ENCODE measurements around the gene GSG1L.
"Not testable (repeated sequence)": the region's sequence is repeated elsewhere in the genome, so short reads cannot be mapped to it uniquely, and the experiment has no call there.

Gene GSG1L

DNA sequence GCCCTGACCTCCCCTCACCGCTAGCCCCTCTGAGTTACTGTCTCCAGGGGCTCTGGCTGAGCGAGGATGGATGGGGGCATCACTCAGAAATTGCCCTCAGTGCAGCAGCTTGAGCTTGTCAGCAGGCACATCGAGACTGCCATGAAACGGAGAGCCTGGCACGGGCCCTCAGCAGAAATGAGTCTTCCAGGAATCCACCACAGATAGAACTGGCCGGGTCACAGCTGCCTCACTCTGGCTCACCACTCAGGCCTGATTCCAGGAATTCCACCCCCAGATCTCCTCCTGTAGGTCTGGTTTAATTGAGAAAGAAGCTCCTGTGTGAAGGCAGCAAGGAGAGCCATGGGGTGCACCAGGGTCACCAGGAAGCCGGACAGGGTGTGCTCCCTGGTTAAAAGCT lies 85.5 kb downstream of the GSG1L start:
- no peak for DNase-seq

DNA sequence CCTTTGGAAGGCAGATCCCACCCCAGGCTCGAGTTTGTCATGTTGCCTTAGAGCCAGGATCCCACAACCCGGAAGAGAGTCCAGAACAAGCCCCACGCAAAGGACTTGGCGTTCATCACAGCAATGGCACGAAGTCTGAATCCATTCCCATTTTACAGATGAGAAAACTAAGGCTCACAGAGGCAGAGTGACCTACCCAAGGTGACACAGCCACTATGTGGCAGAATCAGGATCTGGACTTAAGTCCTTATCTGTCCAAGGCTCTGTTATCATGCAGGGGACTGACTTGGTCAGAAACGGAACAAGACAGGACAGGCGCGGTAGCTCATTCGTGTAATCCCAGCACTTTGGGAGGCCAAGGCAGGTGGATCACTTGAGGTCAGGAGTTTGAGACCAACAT lies 86.5 kb downstream of the GSG1L start:
- DNase-seq, result no peak

DNA sequence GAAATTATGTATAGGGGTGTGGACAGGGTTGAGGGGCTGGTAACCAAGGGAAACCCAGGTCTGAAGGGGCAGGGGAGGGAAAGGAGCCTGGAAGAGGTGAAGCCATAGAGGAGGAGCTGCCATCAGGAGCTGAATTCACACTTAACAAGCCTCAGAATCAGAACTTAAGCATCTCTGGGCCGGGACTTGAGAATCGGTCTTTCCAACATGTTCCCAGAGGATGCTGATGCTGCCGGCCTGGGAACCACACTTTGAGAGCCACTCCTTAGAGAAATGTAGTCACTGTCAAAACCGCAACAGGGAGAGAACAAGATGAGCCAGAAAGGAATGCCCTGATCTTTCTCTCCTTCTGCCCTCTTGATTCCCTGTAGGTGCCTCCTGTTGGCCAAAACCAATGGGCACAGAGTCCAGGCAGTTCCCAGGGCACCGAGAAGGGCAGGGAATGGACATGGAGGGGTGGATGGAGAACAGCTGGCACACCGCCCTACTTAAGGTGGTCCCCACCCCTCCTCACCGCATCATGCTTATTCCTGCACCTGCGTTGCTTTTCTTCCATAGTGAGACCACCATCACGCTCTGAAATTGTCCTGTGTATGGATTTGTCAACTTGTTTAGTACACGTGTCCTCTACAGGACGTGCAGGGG lies 88.5 kb downstream of the GSG1L start:
- DNase-seq, result no peak

DNA sequence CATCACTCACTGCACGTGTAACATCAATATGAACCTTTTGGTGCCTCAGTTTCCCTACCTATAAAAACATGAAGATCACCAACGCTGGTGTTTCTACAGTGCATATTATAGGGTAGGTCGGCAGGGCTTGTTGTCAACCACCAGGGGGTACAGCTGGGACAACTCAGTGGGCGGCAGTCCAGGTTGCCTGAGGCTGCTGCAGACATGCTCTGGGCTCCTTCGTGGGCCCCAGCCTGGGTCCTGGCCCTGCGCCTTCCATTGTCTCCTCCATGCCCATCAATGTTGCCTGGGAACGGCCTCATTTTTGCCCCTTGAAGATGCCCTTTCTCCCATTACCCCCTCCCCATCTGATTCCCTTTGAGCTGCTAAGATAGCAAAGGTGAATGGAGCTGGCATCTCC lies 89.8 kb downstream of the GSG1L start:
- no peak for DNase-seq

DNA sequence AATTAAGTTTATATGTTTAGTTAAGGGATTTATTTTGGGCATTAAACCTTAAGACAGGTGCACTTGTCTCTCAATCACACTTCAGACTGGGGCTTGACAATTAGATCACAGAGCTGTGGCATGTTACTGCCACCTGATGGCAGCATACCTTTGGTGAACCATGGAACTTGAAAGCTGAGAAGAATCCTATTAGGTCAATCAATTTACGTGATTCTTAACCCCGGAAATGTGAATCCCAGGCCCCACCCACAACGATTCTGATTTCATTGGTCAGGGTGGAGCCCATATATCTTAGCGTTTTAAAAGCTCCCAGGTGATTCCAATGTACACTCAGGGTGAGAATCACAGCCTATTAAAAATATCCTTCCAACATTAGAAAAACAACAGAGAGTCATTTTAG lies 91.0 kb downstream of the GSG1L start:
- peak; percentile 20 for DNase-seq

DNA sequence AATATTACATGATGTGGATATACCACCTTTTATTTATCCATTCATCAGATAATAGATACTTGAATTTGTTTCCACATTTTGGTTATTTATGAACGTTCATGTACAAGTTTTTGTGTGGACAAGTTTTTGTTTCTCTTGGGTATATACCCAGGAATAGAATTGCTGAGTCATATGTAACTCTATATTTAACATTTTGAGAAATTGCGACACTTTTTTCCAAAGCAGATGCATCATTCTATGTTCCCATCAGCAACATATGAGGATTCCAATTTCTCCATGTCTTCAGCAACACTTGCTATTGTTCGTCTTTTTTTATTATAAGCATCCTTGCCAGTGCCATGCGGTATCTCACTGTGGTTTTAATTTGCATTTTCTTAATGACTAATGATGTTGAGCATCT lies 93.9 kb downstream of the GSG1L start:
- no peak for DNase-seq

DNA sequence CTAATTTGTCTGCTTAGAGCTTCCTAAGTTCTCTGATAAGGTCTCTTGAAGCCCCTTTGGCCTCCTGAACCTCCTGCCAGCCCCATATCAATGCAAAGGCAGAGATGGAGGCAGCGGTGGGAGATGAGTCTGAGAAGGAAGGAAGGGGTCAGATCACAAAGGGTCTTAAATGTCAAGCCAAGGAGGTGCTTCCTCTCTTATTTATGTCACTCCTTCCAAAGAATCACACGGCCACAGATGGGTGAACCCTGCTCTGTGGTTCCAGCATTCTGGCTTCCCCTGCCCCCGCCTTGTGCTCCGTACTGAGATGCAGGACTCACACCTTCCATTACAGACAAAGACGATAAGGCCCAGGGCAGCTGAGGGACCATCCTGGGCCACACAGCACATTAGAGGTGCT lies 96.3 kb downstream of the GSG1L start:
- no peak for DNase-seq

DNA sequence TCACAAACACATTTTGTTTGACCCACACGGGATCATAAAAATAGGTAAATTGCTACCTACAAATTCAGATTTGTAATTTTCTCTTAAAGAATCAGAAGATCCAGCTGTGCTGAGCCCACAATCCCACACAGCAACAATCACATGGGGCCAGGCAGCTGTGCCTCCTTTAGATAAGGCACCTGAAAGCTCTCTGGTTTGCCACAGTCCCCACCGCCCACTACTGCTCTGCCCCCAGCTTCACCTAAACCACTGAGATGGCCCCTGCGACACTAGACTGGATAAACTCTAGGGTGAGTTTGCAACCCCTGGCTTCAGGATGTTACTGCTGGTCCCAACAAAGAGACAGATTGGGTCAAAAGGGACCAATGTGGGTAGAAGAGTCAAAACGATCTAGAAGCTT lies 96.8 kb downstream of the GSG1L start:
- DNase-seq, result no peak

DNA sequence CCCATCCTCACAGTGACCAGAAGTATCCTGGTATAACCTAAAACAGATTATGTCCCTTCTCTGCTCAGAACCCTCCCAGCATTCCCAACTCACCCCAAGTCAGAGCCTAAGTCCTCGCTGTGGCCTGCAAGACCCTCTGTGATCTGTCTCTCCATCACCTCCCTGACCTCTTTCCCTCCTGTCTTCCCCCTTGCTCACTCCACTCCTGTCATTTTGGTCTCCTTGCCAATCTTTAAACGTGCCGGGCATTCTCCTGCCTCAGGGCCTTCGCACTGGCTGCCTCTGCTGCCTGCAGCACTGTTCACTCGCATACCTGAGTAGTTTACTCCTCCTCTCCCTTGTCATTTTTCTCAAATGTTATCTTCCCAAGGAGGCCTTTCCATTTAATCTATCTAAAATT lies 97.7 kb downstream of the GSG1L start:
- DNase-seq, result no peak

DNA sequence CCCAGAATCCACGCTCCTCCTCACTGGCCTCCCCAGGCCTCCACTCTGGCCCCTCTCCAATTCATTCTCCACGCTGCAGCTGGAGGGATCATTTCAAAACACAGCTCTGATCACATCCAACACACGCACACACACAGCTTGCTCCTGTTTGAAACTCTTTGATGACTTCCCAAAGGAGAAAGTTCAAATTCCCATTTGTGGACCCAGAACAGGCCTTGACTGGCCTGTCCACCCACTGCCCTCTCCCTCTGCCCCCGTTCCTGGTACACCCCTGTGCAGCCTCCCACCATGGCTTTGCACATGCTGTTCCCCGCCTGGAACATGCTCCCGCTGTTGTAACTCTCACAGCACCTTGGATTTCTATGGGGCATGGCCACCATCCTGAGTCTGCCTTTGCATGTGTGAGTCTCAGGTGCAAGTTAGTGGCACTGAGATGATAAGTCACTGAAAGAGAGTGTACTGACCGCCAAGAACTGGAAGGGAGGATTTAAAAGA lies 100.0 kb downstream of the GSG1L start:
- no peak for DNase-seq

DNA sequence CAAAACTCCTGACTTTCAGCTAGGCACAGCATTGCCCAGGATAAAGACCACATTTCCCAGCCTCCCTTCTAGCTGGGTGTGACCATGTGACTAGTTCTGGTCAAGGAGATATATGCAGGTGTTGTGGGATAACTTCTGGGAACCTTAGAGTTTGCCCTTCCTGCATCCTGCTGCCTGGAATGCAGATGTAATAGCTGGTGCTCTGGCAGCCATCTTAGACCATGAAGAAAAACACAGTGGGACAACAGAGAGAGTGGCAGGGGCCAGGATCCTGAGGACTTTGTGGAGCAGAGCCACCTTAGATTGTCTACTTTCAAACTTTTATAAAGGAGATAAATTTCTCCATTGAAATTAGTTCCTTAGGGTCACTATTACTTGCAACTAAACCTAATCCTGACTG lies 101.3 kb downstream of the GSG1L start:
- no peak for DNase-seq

DNA sequence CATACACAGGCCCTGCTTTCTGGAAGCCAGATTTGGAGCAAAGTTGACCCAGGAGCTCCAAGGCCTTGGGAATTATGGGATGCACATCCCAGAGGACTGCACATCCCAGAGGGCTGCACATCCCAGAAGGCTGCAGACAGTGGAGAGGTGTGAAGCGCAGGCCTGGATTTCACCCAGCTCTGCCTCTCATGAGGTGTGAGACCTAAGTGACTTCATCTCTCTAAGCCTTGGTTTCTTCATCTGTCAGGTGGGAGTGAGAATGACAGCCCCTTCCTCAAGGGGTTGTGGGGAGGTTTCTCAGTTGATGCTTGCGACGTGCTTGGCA lies 102.3 kb downstream of the GSG1L start:
- no peak for DNase-seq

DNA sequence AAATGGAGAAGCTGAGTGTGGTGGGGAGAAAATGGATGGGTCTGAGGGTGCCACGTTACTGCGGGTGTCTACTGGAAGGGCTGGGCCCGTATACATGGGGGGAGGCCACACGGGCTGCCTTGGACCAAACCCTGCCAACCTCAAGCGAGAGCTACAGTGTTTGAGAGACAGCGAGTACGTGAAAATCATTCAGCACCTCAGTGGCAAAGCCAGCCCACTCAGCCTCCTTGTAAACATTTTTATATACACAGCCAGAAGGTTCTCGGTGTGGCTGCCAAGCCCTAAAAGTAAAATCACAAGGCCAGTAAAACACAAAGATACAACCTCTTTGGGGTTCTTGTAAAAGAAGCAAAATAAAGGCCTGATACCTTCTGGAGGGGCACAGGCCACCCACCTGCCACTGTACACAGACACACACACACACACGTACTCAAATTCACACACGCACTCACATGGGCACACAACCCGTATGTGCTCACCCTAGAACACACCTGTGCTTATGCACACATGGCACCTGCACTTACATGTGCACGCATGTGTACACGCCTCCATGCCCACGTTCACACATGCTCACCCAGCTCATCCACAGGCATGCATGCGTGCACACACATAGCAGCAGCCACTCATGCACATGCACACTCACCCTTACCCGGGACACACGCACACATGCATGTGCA lies 102.8 kb downstream of the GSG1L start:
- DNase-seq, result no peak

DNA sequence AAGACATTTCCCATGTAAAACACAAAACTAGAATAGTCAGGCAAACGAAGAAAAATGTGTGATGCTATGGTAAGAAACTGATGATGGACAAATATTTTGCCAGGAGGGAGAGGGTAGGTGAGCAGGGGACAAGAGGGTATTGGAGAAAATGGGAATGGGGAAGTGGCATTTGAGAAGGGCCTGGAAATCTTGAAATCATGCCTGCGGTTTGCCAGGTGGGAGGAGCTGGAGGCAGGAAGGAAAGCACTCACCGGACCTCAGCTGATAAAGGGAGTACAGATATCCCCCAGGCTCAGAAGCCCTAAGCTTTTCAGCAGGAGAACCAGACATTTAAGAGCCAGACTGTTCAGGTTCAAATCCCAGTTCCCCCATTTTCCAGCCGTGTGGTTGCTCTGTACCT lies 103.6 kb downstream of the GSG1L start:
- no peak for DNase-seq

DNA sequence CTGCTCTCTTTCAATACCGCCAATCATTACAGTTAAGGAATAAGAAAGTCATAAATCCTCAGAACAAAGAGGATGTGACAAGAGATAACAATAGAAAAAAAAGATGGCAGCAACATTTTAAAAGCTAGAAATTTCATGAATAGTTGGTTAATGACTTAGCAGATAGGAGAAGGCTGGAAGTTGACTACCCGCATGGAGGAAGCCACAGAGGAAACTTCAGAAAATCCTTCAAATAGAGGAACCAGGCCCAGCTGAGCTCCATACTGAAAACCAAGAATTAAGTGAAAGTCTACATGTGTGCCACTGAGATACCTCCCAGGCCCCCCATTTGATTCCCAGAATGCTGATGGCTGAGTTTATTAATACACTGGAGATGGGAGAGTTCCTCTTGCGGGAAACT lies 109.3 kb downstream of the GSG1L start:
- no peak for DNase-seq

DNA sequence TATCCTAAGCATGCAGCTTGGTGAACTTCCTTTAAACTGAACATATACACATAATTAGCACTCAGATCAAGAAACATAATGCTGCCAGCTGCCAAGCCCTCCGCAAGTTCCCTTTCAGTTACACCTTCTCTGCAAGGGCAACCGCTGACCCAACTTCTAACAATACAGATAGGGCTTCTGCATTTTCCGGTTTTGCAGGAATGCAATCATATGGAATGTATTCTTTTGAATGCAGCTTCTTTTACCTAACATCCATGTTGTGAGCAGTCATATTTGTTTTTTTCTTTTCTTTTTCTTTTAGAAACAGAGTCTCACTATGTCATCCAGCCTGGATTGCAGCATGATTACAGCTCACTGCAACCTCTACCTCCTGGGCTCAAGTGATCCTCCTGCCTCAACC lies 110.7 kb downstream of the GSG1L start:
- DNase-seq, result no peak

DNA sequence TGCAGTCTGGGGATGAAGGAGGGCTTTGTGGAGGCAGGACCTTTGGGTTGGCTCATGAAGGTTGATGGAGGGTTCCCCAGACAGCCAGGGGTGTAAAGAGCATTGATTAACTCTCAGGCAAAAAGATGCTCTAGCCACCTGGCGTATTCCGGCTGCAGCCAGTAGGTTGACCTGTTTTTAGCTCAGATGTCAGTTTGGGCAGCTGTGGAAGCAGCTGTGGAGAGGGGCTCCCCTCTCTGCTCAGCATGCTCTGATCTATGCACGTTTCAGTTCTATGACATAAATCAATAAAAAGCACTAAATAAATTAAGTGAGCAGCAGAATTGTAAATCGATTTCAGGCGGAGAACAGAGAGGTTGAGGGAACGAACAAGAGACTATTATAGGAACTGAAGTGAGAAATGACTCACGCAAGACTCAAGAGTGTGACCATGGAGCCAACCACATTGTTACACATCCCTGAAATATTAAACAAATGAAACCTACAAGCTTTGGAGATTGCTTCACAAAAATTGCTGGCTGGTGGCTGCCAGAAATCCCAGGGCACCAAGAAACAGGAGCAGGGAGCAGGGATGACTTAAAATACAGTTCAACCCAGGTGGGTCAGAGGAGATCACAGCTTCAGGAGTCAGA lies 111.9 kb downstream of the GSG1L start:
- no peak for DNase-seq

DNA sequence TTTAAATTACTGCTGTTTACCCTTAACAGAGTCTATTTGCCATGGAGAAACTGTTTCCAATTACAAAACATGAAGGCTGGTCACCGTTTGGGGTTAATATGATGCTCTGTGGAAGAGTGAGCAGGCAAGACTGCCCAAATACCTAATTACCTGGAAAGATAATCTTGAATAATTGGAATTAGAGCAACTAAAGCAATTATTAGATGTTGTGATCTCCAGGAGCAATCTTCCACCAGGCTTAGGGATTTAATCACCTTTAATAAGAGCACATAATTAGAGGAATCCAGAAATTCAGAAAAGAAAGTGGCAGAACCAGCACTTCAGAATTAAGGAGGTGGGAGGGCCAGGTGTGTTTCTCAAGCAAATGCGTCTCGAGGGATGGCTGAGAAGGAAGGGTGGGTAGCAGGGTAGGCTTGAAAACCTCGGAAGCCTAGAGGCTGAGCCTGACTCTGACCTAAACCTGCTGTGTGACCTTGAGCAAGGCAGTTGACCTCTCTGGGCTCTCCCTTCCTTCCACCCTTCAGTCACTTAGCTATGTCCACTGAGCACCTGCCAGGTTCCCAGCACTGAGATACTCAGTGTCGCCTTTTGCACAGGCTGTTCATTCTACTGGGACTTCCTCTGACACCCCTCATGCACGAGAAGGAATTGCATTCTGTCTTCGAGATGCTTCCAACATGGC lies 113.2 kb downstream of the GSG1L start:
- DNase-seq, result no peak

DNA sequence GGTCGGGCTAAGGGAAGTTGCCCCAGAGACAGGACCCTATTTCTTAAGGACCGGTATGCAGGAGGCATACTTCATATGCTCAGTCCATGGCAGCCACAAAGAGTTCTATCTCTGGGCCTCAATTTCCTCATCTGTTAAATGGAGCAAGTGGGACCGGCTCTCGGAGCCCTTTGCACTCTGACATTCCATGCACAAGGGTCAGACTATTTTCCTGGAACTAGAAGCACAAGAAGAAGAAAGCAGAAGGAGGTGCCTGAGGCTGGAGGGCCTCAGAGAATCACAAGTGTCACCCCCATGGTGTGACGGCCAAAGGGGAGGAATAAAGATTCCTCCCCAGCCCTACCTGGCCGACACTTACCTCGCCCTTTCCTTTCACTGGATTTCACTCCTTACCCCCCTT lies 115.8 kb downstream of the GSG1L start:
- no peak for DNase-seq

DNA sequence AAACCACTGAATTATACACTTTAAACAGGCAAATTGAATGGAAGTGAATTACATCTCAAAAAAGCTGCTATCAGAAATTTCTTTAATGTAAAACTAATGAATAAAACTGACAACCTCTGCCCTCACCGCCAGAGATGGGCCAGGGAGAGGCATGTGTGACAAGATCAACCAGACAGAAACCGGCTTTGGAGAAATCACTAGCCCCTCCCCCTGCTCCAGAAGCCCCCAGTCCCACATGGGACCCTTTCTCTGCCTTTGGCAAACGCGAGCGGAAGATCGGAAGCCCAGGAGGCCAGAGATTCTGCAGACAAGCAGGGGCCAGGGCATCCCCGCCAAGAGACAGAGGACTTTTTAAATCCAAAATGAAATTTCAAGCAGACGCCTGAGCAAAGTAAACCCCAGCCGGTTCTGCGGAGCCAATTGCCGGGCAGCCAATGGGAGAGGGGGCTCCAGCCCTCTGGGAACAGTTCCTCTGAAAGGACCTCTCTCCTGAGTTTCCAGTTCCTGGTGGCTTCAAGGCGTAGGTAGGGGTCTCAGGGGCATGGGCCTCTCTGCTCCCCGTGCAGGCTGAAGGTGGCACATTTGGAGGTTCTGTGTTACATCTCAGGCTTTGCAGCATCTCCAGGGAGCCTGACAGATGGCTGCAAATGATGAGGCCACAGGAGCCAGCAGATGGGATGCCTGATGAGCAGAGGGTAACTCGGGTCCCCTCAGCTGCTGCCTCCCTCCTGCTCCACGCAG lies 118.1 kb downstream of the GSG1L start:
- no peak for DNase-seq

DNA sequence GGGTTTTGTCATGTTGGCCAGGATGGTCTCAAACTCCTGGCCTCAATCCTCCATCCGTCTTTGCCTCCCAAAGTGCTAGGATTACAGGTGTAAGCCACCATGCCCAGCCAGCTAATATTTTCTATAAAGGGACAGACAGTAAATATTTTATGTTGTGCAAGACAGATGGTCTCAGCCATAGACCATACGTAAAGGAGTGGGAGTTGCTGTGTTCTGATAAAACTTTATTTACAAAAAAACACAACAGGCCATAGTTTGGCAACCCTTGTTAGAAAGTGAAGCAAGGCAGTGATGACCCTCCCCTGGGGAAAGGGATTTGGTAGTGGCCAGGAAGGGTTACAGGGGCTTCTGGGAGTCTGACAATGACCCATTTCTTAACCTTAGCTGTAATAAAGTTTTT lies 119.7 kb downstream of the GSG1L start:
- DNase-seq, result no peak

DNA sequence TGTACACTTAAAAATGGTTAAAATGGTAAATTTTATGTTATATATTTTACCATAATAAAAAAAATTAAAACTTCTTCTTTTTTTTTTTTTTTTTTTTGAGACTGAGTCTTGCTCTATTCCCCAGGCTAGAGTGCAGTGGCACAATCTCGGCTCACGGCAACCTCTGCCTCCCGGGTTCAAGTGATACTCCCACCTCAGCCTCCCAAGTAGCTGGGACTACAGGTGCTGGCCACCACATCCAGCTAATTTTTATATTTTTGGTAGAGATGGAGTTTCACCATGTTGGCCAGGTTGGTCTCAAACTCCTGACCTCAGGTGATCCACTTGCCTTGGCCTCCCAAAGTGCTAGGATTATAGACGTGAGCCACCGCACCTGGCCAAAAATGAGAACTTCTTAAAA lies 121.4 kb downstream of the GSG1L start:
- DNase-seq, result not testable (repeated sequence)

DNA sequence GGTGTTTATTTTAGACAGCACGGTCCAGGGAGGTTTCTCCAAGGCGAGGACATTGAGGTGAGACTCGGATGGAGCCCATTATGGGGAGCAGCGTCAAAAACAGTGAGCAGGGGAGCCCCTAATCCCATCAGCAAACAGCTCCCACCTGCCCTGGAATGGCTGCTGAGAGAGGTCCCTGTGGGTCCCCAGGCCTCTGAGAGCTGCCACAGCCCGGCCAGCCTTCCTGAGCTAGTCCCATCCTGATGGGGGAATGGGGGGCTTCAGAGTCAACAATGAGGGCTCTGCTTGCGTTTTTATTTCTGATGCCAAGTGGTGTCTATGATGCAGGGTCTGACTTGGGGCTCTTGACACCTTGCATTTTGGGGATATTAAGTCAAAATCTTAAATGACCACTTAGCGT lies 128.4 kb downstream of the GSG1L start:
- no peak for DNase-seq
